Measurements from ENCODE around the gene KIDINS220. TPM values are rescaled to one million over a fixed set of nuclear protein-coding genes. Genes with fewer than 3 reads are reported as not detected.
A peak's percentile ranks its signal among the peaks of the same experiment; 100 is the strongest.

The KIDINS220 gene
- total and polyA plus RNA-seq, 2 of the 13 experiments (the other 11 are each of a cell fraction or from before 2014, with no cell fraction given): 25.2 to 32.3 TPM

DNA sequence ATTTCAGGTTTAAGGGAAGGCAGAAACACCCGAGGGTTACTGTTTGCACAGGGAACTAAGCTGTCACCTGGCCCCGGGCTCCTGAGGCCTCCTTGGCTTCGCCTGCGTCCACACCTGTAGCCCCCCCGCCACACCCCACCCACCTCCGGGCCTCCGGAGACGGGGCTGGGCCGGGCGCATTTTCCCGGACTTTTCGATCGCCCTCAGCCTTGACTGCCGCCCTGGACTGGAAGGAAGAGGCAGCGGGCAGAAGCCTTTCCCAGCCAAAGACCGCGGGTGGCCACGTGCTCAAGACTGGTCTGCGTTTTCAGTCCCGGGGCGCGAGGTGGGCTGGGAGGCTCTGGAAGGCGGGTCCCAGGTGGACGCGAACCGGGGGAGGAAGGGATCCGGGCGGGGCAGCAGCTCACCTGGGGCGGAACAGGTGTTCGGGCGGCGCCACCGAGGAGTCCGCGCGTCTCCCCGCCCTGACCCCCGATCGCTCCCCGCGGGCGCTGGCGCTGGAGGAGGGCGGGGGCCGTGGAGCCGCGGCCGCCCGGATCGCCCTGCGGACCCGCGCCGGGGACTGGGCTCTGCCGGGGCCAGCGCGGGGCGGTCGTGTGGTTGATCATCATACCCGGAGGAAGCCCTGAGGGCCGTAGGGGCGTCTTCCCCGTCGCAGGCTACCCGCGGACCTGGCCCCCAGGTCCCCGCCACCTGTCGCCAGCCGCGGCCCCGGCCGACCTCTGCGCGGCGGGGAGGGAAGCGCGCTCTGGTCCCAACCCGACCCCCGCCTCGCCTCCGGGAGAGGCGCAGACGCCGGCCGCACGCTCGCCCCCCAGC, 152.3 kb downstream of the KIDINS220 start (continued):
- TF ChIP-seq NAIF1 (CRISPR knock-in tag; IDR thresholded peaks at IDR 0.05; ENCODE audit: borderline replicate concordance) (peak; percentile 40; the same call in 1 of the 2 replicates), ZNF367 (CRISPR knock-in tag; IDR thresholded peaks at IDR 0.05; ENCODE audit: borderline replicate concordance) (peak; percentile 54; the same call in 1 of the 2 replicates), RAD21 (CRISPR knock-in tag; IDR thresholded peaks at IDR 0.05) (peak; percentile 60; the same call in 1 of the 2 replicates), HNF1B (CRISPR knock-in tag; IDR thresholded peaks at IDR 0.05) (peak; percentile 87), ZFP37 (CRISPR knock-in tag; IDR thresholded peaks at IDR 0.05; ENCODE audit: borderline replicate concordance) (peak; percentile 94), DR1 (CRISPR knock-in tag; IDR thresholded peaks at IDR 0.05) (peak; percentile 26; the same call in 1 of the 2 replicates), TARDBP (CRISPR knock-in tag; IDR thresholded peaks at IDR 0.05) (peak; percentile 72), HOXA7 (CRISPR knock-in tag; IDR thresholded peaks at IDR 0.05) (no peak), NR2F1 (CRISPR knock-in tag; IDR thresholded peaks at IDR 0.05) (peak in 1 of 2 experiments; percentile 30; a peak in 1 of 4 replicates), ZNF550 (CRISPR knock-in tag; IDR thresholded peaks at IDR 0.05; ENCODE audit: borderline replicate concordance) (0 out of 2 replicates have a peak, but pooled peaks have one; percentile 77), ZNF512B (CRISPR knock-in tag; IDR thresholded peaks at IDR 0.05; ENCODE audit: borderline replicate concordance) (peak; percentile 93; the same call in 1 of the 2 replicates), PAX8 (CRISPR knock-in tag; IDR thresholded peaks at IDR 0.05; ENCODE audit: borderline replicate concordance) (peak; percentile 54; the same call in 1 of the 2 replicates), ZNF792 (CRISPR knock-in tag; IDR thresholded peaks at IDR 0.05) (peak; percentile 49; the same call in 1 of the 2 replicates), ZNF501 (CRISPR knock-in tag; IDR thresholded peaks at IDR 0.05) (peak; percentile 81), ZNF768 (CRISPR knock-in tag; IDR thresholded peaks at IDR 0.05) (peak; percentile 55; the same call in 1 of the 2 replicates), ZNF350 (CRISPR knock-in tag; IDR thresholded peaks at IDR 0.05; ENCODE audit: borderline replicate concordance, low read depth) (peak; percentile 84; the same call in 1 of the 2 replicates), ZFY (CRISPR knock-in tag; IDR thresholded peaks at IDR 0.05) (peak; percentile 67), HNRNPLL (IDR thresholded peaks at IDR 0.05; ENCODE audit: low read depth, low read length, poor library complexity, severe bottlenecking) (peak; percentile 24), IRF2 (CRISPR knock-in tag; IDR thresholded peaks at IDR 0.05) (peak; percentile 37; the same call in 1 of the 2 replicates), HNF4A (CRISPR knock-in tag; IDR thresholded peaks at IDR 0.05) (peak; percentile 14; the same call in 1 of the 2 replicates)
- TF ChIP-seq, protein P1, sequence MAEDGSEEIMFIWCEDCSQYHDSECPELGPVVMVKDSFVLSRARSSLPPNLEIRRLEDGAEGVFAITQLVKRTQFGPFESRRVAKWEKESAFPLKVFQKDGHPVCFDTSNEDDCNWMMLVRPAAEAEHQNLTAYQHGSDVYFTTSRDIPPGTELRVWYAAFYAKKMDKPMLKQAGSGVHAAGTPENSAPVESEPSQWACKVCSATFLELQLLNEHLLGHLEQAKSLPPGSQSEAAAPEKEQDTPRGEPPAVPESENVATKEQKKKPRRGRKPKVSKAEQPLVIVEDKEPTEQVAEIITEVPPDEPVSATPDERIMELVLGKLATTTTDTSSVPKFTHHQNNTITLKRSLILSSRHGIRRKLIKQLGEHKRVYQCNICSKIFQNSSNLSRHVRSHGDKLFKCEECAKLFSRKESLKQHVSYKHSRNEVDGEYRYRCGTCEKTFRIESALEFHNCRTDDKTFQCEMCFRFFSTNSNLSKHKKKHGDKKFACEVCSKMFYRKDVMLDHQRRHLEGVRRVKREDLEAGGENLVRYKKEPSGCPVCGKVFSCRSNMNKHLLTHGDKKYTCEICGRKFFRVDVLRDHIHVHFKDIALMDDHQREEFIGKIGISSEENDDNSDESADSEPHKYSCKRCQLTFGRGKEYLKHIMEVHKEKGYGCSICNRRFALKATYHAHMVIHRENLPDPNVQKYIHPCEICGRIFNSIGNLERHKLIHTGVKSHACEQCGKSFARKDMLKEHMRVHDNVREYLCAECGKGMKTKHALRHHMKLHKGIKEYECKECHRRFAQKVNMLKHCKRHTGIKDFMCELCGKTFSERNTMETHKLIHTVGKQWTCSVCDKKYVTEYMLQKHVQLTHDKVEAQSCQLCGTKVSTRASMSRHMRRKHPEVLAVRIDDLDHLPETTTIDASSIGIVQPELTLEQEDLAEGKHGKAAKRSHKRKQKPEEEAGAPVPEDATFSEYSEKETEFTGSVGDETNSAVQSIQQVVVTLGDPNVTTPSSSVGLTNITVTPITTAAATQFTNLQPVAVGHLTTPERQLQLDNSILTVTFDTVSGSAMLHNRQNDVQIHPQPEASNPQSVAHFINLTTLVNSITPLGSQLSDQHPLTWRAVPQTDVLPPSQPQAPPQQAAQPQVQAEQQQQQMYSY (CRISPR knock-in tag; IDR thresholded peaks at IDR 0.05): peak; percentile 36; the same call in 1 of the 2 replicates

Measured in HepG2 (cell line).